MM.1S (cell line): ENCODE results near the gene DLAT.

Experiments
- DNase-seq: peaks from one replicate; pipeline ENCODE4 v3.0.0-alpha.2; 2015
- H2AFZ ChIP-seq: fragments of 300-600 bp; sonication (generic); 2 replicates; pipeline ENCODE4 v1.6.0; 2016; ENCODE audit warnings: antibody characterized with exemption, low read length
- H3F3A ChIP-seq: fragments of 300-600 bp; sonication (generic); 2 replicates; pipeline ENCODE4 v1.6.1; 2016; ENCODE audit warnings: mild to moderate bottlenecking, antibody characterized with exemption, low read length, moderate library complexity, mixed read lengths; ENCODE audit not compliant: insufficient read depth
- H3K27ac ChIP-seq: fragments of 300-600 bp; sonication (generic); 2 replicates; pipeline ENCODE4 v1.5.1; 2016; ENCODE audit warnings: mild to moderate bottlenecking, low read length
- H3K27me3 ChIP-seq: fragments of 300-600 bp; sonication (generic); replicated peaks from 2 replicates; pipeline ENCODE4 v1.6.0; 2016; ENCODE audit warnings: low read length; ENCODE audit not compliant: insufficient read depth
- H3K36me3 ChIP-seq: fragments of 300-600 bp; sonication (generic); replicated peaks from 2 replicates; pipeline ENCODE4 v1.6.1; 2016; ENCODE audit warnings: mild to moderate bottlenecking, low read length, mixed read lengths; ENCODE audit not compliant: insufficient read depth
- H3K4me1 ChIP-seq: fragments of 300-600 bp; sonication (generic); 2 replicates; pipeline ENCODE4 v1.6.1; 2016; ENCODE audit warnings: low read length, mixed read lengths
- H3K4me2 ChIP-seq: fragments of 300-600 bp; sonication (generic); 2 replicates; pipeline ENCODE4 v1.6.0; 2016; ENCODE audit warnings: low read depth, low read length
- H3K4me3 ChIP-seq: fragments of 300-600 bp; sonication (generic); 2 replicates; pipeline ENCODE4 v1.5.1; 2016; ENCODE audit warnings: low read length, mixed read lengths
- H3K79me2 ChIP-seq: fragments of 300-600 bp; sonication (generic); 2 replicates; pipeline ENCODE4 v1.6.1; 2016; ENCODE audit warnings: mixed run types, low read length, mixed read lengths
- H3K9ac ChIP-seq: fragments of 300-600 bp; sonication (generic); 2 replicates; pipeline ENCODE4 v1.6.1; 2016; ENCODE audit warnings: low read length, mixed read lengths
- H3K9me2 ChIP-seq: fragments of 300-600 bp; sonication (generic); replicated peaks from 2 replicates; pipeline ENCODE4 v1.6.1; 2016; ENCODE audit warnings: mild to moderate bottlenecking, low read length, mixed read lengths; ENCODE audit not compliant: insufficient read depth
- H3K9me3 ChIP-seq: fragments of 300-600 bp; sonication (generic); replicated peaks from 2 replicates; pipeline ENCODE4 v1.6.1; 2016; ENCODE audit warnings: mild to moderate bottlenecking, low read length, mixed read lengths; ENCODE audit not compliant: insufficient read depth
- H4K20me1 ChIP-seq: fragments of 300-600 bp; sonication (generic); 2 replicates; pipeline ENCODE4 v1.6.1; 2016; ENCODE audit warnings: mild to moderate bottlenecking, low read length, moderate library complexity, mixed read lengths; ENCODE audit not compliant: insufficient read depth
- CTCF ChIP-seq: fragments of 300-600 bp; sonication (generic); IDR thresholded peaks from 2 replicates; pipeline ENCODE4 v1.5.1; 2016; ENCODE audit warnings: antibody characterized with exemption, low read length, mixed read lengths
- EZH2 ChIP-seq: fragments of 300-600 bp; sonication (generic); optimal IDR thresholded peaks from 2 replicates; pipeline ENCODE3; 2017; ENCODE audit warnings: low read depth, mild to moderate bottlenecking, antibody characterized with exemption, low read length, mixed read lengths
- EZH2phosphoT487 ChIP-seq: fragments of 300-600 bp; sonication (generic); IDR thresholded peaks from 2 replicates; pipeline ENCODE4 v1.6.1; 2018; ENCODE audit warnings: antibody characterized with exemption, low read length

DLAT gene

GRCh38 chr11:111981270-111981669 lies 43.9 kb upstream of the DLAT start:
- Histone ChIP-seq H3K4me2 (no peak overlapping the region), H3K27me3 (no peaks in the 10 kb centered on the region), H3K9me3 (no peaks in the 10 kb centered on the region), H3F3A (no peaks in the 10 kb centered on the region), H3K4me3 (no peak overlapping the region), H3K79me2 (no peaks in the 10 kb centered on the region), H3K27ac (no peak overlapping the region), H3K9ac (no peak overlapping the region), H3K4me1 (no peaks in the 10 kb centered on the region), H3K36me3 (no peaks in the 10 kb centered on the region), H2AFZ (no peak overlapping the region), H3K9me2 (no peaks in the 10 kb centered on the region), H4K20me1 (no peaks in the 10 kb centered on the region)
- TF ChIP-seq EZH2 (no peak), CTCF (no peak), EZH2phosphoT487 (no peak)
- DNase-seq, result no peak

- TF ChIP-seq EZH2phosphoT487, result no peak
- no peak for TF ChIP-seq EZH2
- peak; percentile 85 for TF ChIP-seq CTCF
- Histone ChIP-seq H4K20me1 (no peaks in the 10 kb centered on the region), H3K4me2 (no peak overlapping the region), H2AFZ (peak overlapping the region; percentile 46; the same call in 1 of the 2 replicates), H3K27me3 (no peaks in the 10 kb centered on the region), H3K36me3 (no peaks in the 10 kb centered on the region), H3K9me3 (no peaks in the 10 kb centered on the region), H3F3A (no peaks in the 10 kb centered on the region), H3K4me1 (no peaks in the 10 kb centered on the region), H3K9me2 (no peaks in the 10 kb centered on the region), H3K79me2 (no peaks in the 10 kb centered on the region), H3K4me3 (no peak overlapping the region), H3K27ac (no peak overlapping the region), H3K9ac (no peak overlapping the region)
- DNase-seq, result peak; percentile 79
Observed at GRCh38 chr11:111982019-111982464, 43.2 kb upstream of the DLAT start.

- H3K4me3 ChIP-seq, result no peak overlapping the region
- H2AFZ ChIP-seq, result 0 out of 2 replicates have a peak overlapping the region, but pooled peaks have one; percentile 46
Observed at GRCh38 chr11:111982541-111983186, 42.5 kb upstream of the DLAT start.

More at GRCh38 chr11:111982541-111983186, 42.5 kb upstream of the DLAT start:
- Histone ChIP-seq H3K27ac (no peak overlapping the region), H3K27me3 (no peaks in the 10 kb centered on the region), H3K4me1 (no peaks in the 10 kb centered on the region), H3K9ac (no peak overlapping the region), H3K9me3 (no peaks in the 10 kb centered on the region), H3F3A (no peaks in the 10 kb centered on the region), H3K9me2 (no peaks in the 10 kb centered on the region), H3K4me2 (no peak overlapping the region), H3K36me3 (no peaks in the 10 kb centered on the region), H4K20me1 (no peaks in the 10 kb centered on the region), H3K79me2 (no peaks in the 10 kb centered on the region)
- no peak for DNase-seq
- TF ChIP-seq CTCF (no peak), EZH2 (no peak), EZH2phosphoT487 (no peak)
